ENCODE data around the gene RBM18. TPM values are rescaled to one million over a fixed set of nuclear protein-coding genes. Genes with fewer than 3 reads are reported as not detected.

Gene RBM18
- total and polyA plus RNA-seq, 2 of the 4 experiments (the other 2 are of a cell fraction), result 8.4 to 15.6 TPM

DNA sequence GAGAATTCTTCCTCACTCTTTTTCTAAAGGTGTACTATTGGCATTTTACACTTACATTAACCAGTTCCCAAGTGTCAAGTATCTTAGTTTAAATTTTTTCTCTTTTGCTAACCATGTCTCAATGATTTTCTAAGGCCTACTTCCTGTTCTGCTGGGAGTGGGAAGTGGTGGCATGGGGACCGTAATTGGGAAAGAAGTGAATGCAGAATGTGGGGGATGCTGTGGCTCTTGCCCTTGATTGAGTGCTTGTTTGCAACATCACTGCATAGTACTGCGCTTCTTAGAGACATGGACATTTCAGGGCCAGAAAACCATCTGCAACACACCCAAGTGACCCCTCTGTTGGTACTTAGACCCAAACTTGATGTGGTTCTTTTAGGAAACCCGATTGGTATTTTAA lies 32.9 kb upstream of the RBM18 start (continued):
- no peak for TF ChIP-seq SMC3 (IDR thresholded peaks at IDR 0.05; ENCODE audit: low read depth, low read length)

DNA sequence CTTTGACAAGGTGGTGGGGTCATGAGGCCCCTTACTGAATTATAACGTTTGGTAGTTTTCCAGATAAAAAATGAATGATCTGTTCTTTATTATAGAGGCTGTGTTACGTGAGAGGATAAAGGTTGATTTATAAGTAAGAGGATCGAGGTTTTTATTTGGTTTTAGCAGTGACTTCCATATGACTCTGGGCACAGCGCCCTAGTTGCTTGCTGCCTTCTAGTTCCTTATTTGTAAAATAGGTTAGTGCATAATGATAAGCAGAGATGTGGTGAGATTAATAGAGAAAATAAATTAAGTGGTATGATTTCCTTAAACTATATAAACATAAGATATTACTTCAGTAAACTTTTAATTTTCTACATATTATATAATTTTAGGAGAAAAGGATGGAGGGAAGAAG lies 29.9 kb upstream of the RBM18 start:
- Histone ChIP-seq H2BK120ac (ENCODE audit: low read depth, low read length) (no peak overlapping the region), H3K27me3 (ENCODE audit: control insufficient read depth, insufficient read depth, low read length) (no peaks in the 10 kb centered on the region), H3K14ac (replicated peaks; ENCODE audit: low read depth, low read length) (no peak overlapping the region), H3K56ac (ENCODE audit: extremely low read depth, insufficient read depth, low read length) (no peak overlapping the region), H4K8ac (ENCODE audit: low read depth in 2 of 2, low read length in 2 of 2) (0 out of 4 replicates have a peak overlapping the region, but pooled peaks of 1 of the 2 experiments have one; percentile 1), H2BK20ac (ENCODE audit: low read depth, low read length) (no peak overlapping the region), H3K4me1 (ENCODE audit: control insufficient read depth, insufficient read depth, low read length) (peaks cover 3% of the 10 kb centered on the region), H3K23ac (ENCODE audit: low read depth, low read length) (no peak overlapping the region), H2AFZ (replicated peaks; ENCODE audit: low read length, poor library complexity) (no peak overlapping the region), H3K9me3 (ENCODE audit: control insufficient read depth, insufficient read depth, low read length) (no peaks in the 10 kb centered on the region), H3K36me3 (ENCODE audit: control insufficient read depth, insufficient read depth, low read length) (peaks cover 17% of the 10 kb centered on the region), H3K4me3 (ENCODE audit: insufficient read depth, low read depth, low read length) (no peak overlapping the region), H4K91ac (ENCODE audit: insufficient read depth, low read depth, low read length) (no peak overlapping the region), H2AK9ac (replicated peaks; ENCODE audit: low read depth, low read length, poor library complexity) (no peak overlapping the region), H3K9me1 (ENCODE audit: insufficient read depth, low read length) (no peaks in the 10 kb centered on the region; the same call in 1 of the 2 replicates), H3K27ac (ENCODE audit: insufficient read depth, low read length) (no peak overlapping the region), H2BK15ac (ENCODE audit: low read depth, low read length) (no peak overlapping the region), H3K4ac (ENCODE audit: low read depth, low read length) (no peak overlapping the region), H3K79me1 (ENCODE audit: low read depth in 1 of 2, low read length in 2 of 2) (peaks cover 18 to 30% of the 10 kb centered on the region in 2 experiments; a peak in 3 of 4 replicates), H2BK5ac (ENCODE audit: low read depth, low read length, poor library complexity, severe bottlenecking) (no peak overlapping the region), H2AK5ac (ENCODE audit: low read depth, low read length) (no peak overlapping the region), H3K18ac (ENCODE audit: low read depth, low read length) (no peak overlapping the region), H3K9ac (ENCODE audit: low read depth, low read length) (no peak overlapping the region), H4K5ac (ENCODE audit: low read depth, low read length) (no peak overlapping the region), H3K4me2 (ENCODE audit: low read depth, low read length) (no peak overlapping the region), H4K20me1 (ENCODE audit: insufficient read depth, low read length) (no peaks in the 10 kb centered on the region)
- in situ Hi-C loops (cut with MboI; ENCODE audit: low sequenced_read_pairs), result no loop called here
- WGBS, 2 experiments (ENCODE audit: extremely low coverage in 2 of 2, insufficient read length in 1 of 2), result 20 to 100% methylated on average over 1 of the region's 4 CpGs
- dilution Hi-C loops (cut with HindIII; ENCODE audit: low sequenced_read_pairs, unreplicated experiment), result no loop called here
- DNase-seq (no peak), ATAC-seq (ENCODE audit: low read depth) (no peak)
- TF ChIP-seq FOS (IDR thresholded peaks at IDR 0.05; ENCODE audit: low read depth, low read length) (no peak), POLR2A (IDR thresholded peaks at IDR 0.05; ENCODE audit: low read depth, low read length) (no peak), RAD21 (IDR thresholded peaks at IDR 0.05; ENCODE audit: low read length) (no peak), RCOR1 (IDR thresholded peaks at IDR 0.05; ENCODE audit: insufficient replicate concordance, low read length) (no peak), MAFK (IDR thresholded peaks at IDR 0.05; ENCODE audit: low read depth, low read length) (no peak), MXI1 (IDR thresholded peaks at IDR 0.05; ENCODE audit: borderline replicate concordance, low read depth, low read length) (no peak), CHD1 (IDR thresholded peaks at IDR 0.05; ENCODE audit: low read depth, low read length) (no peak), SMC3 (IDR thresholded peaks at IDR 0.05; ENCODE audit: low read depth, low read length) (no peak)
- TF ChIP-seq, protein P1, sequence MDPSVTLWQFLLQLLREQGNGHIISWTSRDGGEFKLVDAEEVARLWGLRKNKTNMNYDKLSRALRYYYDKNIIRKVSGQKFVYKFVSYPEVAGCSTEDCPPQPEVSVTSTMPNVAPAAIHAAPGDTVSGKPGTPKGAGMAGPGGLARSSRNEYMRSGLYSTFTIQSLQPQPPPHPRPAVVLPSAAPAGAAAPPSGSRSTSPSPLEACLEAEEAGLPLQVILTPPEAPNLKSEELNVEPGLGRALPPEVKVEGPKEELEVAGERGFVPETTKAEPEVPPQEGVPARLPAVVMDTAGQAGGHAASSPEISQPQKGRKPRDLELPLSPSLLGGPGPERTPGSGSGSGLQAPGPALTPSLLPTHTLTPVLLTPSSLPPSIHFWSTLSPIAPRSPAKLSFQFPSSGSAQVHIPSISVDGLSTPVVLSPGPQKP (IDR thresholded peaks at IDR 0.05; ENCODE audit: borderline replicate concordance, low read depth, low read length), result no peak
- intact Hi-C loops (cut with micrococcal nuclease), result loop anchor here (5.0 kb wide), 1 partner anchor 52 kb away; no protein-coding TSS in a partner anchor
- no TSS peak for BruUV-seq (replicated peaks)
- POLR2A ChIA-PET (ENCODE audit: unreplicated experiment), result no interaction called here
- CTCF ChIA-PET, result interaction anchor here (1.3 kb wide), 1 partner anchor 9 kb away, joined by 3 read pairs; no protein-coding TSS in a partner anchor

Data from IMR-90 (cell line).